Upper lobe of left lung (tissue), 4 donors: Measurements from ENCODE around the gene C5orf34.
"Not testable (repeated sequence)": the region's sequence is repeated elsewhere in the genome, so short reads cannot be mapped to it uniquely, and the experiment has no call there.

Source experiments
- POLR2AphosphoS5 ChIP-seq, 2 donors: sonication (generic); formaldehyde crosslinking; IDR thresholded peaks; one replicate each; pipeline ENCODE4 v1.5.1; 2017; ENCODE audit warnings: antibody characterized with exemption in 2 of 2
- TF ChIP-seq, protein P1 (sequence below), 6 experiments: fragments of 450-650 bp in 4 of 6; fragments of 200-600 bp in 2 of 6; sonication (generic) in 2 of 6; IDR thresholded peaks; one replicate each; pipeline ENCODE4 v1.5.1; 2016 to 2019; ENCODE audit warnings: antibody characterized with exemption in 6 of 6

DNA sequence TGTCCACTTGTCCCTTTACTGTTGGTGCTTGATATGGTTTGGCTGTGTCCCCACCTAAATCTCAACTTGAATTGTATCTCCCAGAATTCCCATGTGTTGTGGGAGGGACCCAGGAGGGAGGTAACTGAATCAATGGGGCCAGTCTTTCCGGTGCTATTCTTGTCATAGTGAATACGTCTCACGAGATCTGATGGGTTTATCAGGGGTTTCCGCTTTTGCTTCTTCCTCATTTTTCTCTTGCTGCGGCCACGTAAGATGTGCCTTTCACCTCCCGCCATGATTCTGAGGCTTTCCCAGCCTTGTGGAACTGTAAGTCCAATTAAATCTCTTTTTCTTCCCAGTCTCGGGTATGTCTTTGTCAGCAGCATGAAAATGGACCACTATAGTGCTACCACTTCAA lies 34.3 kb upstream of the C5orf34 start:
- TF ChIP-seq, protein P1, sequence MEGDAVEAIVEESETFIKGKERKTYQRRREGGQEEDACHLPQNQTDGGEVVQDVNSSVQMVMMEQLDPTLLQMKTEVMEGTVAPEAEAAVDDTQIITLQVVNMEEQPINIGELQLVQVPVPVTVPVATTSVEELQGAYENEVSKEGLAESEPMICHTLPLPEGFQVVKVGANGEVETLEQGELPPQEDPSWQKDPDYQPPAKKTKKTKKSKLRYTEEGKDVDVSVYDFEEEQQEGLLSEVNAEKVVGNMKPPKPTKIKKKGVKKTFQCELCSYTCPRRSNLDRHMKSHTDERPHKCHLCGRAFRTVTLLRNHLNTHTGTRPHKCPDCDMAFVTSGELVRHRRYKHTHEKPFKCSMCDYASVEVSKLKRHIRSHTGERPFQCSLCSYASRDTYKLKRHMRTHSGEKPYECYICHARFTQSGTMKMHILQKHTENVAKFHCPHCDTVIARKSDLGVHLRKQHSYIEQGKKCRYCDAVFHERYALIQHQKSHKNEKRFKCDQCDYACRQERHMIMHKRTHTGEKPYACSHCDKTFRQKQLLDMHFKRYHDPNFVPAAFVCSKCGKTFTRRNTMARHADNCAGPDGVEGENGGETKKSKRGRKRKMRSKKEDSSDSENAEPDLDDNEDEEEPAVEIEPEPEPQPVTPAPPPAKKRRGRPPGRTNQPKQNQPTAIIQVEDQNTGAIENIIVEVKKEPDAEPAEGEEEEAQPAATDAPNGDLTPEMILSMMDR (IDR thresholded peaks at IDR 0.05): not testable (repeated sequence)
- TF ChIP-seq POLR2AphosphoS5 (IDR thresholded peaks at IDR 0.05): not testable (repeated sequence)
